Mesendoderm (in vitro differentiated cells): ENCODE results near the gene ULBP3.
A peak's percentile ranks its signal among the peaks of the same experiment; 100 is the strongest.
"Not testable (repeated sequence)": the region's sequence is repeated elsewhere in the genome, so short reads cannot be mapped to it uniquely, and the experiment has no call there.

Experiments used
- DNase-seq: peaks from one replicate; pipeline ENCODE4 v3.0.0; 2013
- H2AK5ac ChIP-seq: 2 replicates; pipeline ENCODE4 v1.6.1; 2013; ENCODE audit warnings: low read length, inconsistent platforms
- H2BK120ac ChIP-seq: 2 replicates; pipeline ENCODE4 v1.6.1; 2013; ENCODE audit warnings: low read depth, mild to moderate bottlenecking, low read length, moderate library complexity, mixed read lengths
- H2BK15ac ChIP-seq: replicated peaks from 2 replicates; pipeline ENCODE4 v1.6.1; 2013; ENCODE audit warnings: low read depth, mild to moderate bottlenecking, moderate library complexity
- H2BK5ac ChIP-seq: 2 replicates; pipeline ENCODE4 v1.6.1; 2013; ENCODE audit warnings: low read length, inconsistent platforms
- H3K18ac ChIP-seq: 2 replicates; pipeline ENCODE4 v1.6.1; 2013; ENCODE audit warnings: mild to moderate bottlenecking, low read length, mixed read lengths
- H3K23ac ChIP-seq: one replicate; pipeline ENCODE4 v1.6.1; 2013; ENCODE audit warnings: low read length
- H3K27ac ChIP-seq: 2 replicates; pipeline ENCODE4 v1.5.1; 2013; ENCODE audit warnings: low read depth, mild to moderate bottlenecking, inconsistent platforms, low read length, moderate library complexity
- H3K27me3 ChIP-seq: 2 replicates; pipeline ENCODE4 v1.6.1; 2013; ENCODE audit warnings: low read length, control low read depth, mild to moderate bottlenecking, inconsistent platforms; ENCODE audit not compliant: insufficient read depth, poor library complexity
- H3K36me3 ChIP-seq: 2 replicates; pipeline ENCODE4 v1.6.1; 2013; ENCODE audit warnings: low read length, inconsistent platforms; ENCODE audit not compliant: control insufficient read depth, insufficient read depth
- H3K4ac ChIP-seq: one replicate; pipeline ENCODE4 v1.6.1; 2013; ENCODE audit warnings: low read depth, mild to moderate bottlenecking, low read length, moderate library complexity
- H3K4me1 ChIP-seq: 2 replicates; pipeline ENCODE4 v1.6.1; 2013; ENCODE audit warnings: low read depth, low read length, inconsistent platforms; ENCODE audit not compliant: control insufficient read depth
- H3K4me2 ChIP-seq: 2 replicates; pipeline ENCODE4 v1.6.1; 2013; ENCODE audit warnings: low read length
- H3K4me3 ChIP-seq: 2 replicates; pipeline ENCODE4 v1.5.1; 2013; ENCODE audit warnings: mild to moderate bottlenecking, low read length
- H3K56ac ChIP-seq: one replicate; pipeline ENCODE4 v1.6.1; 2013; ENCODE audit warnings: low read length
- H3K79me1 ChIP-seq: 2 replicates; pipeline ENCODE4 v1.6.1; 2013; ENCODE audit warnings: low read length, inconsistent platforms
- H3K79me2 ChIP-seq: 2 replicates; pipeline ENCODE4 v1.6.1; 2013; ENCODE audit warnings: mild to moderate bottlenecking, low read length; ENCODE audit not compliant: control insufficient read depth, insufficient read depth
- H3K9ac ChIP-seq: 2 replicates; pipeline ENCODE4 v1.6.1; 2013; ENCODE audit warnings: low read length, inconsistent platforms
- H4K5ac ChIP-seq: one replicate; pipeline ENCODE4 v1.6.1; 2013; ENCODE audit warnings: low read length
- H4K8ac ChIP-seq: one replicate; pipeline ENCODE4 v1.6.1; 2013; ENCODE audit warnings: low read depth, mild to moderate bottlenecking, control low read depth, low read length, moderate library complexity
- WGBS: extraction: QIAGEN DNeasy Blood & Tissue Kit; methylation state at CpG from one replicate; pipeline ENCODE4 v1.1.7; 2013; ENCODE audit warnings: low lambda C conversion rate, missing lambda C conversion rate; ENCODE audit not compliant: insufficient coverage; ENCODE audit errors: extremely low coverage; 5-methylcytosine and 5-hydroxymethylcytosine counted together

ULBP3 gene

DNA sequence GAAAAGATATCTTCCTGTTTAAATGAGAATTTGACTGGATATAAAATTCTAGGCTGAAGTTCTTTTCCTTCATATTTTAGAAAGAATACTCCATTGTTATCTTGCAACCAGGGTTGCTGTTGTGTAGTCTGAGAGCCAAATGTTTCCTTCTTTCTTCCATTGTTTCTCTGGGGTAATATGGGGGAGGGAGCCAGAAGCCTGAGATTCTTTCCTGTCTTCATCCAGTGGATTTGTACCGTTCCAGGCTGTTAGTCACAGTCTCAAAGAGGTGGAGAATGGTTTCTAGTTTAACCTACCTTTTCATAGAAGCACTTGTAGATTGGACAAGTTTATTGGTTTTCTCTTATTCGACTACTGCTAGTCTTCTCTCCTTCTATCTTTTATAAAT lies 6.1 kb upstream of the ULBP3 start:
- Histone ChIP-seq H3K9ac (no peak overlapping the region), H2BK5ac (no peak overlapping the region), H3K36me3 (no peaks in the 10 kb centered on the region), H2BK15ac (no peak overlapping the region), H3K27me3 (no peaks in the 10 kb centered on the region), H3K4me3 (no peak overlapping the region), H3K56ac (no peak overlapping the region), H3K79me2 (no peaks in the 10 kb centered on the region), H3K18ac (no peak overlapping the region), H3K27ac (no peak overlapping the region), H4K5ac (no peak overlapping the region), H2AK5ac (no peak overlapping the region), H3K23ac (no peak overlapping the region), H3K4me1 (no peaks in the 10 kb centered on the region), H3K79me1 (no peaks in the 10 kb centered on the region), H3K4ac (no peak overlapping the region), H4K8ac (no peak overlapping the region), H3K4me2 (no peak overlapping the region), H2BK120ac (no peak overlapping the region)
- WGBS: no CpG with 5 or more reads among the region's 2 CpGs
- no peak for DNase-seq

DNA sequence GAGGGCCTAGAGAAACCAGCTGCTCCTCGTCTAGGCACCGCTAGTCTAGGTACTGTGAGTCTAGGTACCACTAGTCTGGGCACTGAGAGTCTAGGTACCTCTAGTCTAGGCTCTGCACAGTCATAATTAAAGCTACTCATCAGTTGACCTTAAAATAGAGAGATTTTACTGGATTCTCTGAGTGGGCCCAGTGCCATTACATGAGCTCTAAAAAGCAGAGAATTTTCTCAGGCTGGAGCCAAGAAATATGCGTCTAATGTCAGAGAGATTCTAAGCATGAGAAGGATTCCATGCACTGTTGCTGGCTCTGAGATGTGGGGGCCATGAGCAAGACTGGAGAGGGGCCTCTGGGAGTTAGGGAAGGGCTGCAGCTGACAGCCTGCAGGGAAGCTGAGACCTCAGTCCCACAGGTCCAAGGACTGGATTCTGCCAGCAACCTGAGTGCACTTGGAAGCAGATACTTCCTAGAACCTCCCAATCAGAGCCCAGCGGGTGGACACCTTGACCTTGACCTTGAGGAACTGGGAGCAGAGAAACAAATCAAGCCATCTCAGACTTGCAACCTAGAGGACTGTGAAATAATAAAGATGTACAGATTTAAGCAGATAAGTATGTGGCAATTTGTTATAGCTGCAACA lies 5.6 kb upstream of the ULBP3 start:
- not testable (repeated sequence) for H3K27me3 ChIP-seq, H3K18ac ChIP-seq, H3K36me3 ChIP-seq, H3K9ac ChIP-seq, H3K27ac ChIP-seq, H3K4me2 ChIP-seq, DNase-seq, H2BK120ac ChIP-seq, H3K56ac ChIP-seq, H2AK5ac ChIP-seq, H3K4me1 ChIP-seq, H4K5ac ChIP-seq, H4K8ac ChIP-seq, H3K79me2 ChIP-seq, H3K4ac ChIP-seq, H3K4me3 ChIP-seq, H3K23ac ChIP-seq, H3K79me1 ChIP-seq, H2BK5ac ChIP-seq, H2BK15ac ChIP-seq
- no CpG with 5 or more reads among the region's 4 CpGs for WGBS

DNA sequence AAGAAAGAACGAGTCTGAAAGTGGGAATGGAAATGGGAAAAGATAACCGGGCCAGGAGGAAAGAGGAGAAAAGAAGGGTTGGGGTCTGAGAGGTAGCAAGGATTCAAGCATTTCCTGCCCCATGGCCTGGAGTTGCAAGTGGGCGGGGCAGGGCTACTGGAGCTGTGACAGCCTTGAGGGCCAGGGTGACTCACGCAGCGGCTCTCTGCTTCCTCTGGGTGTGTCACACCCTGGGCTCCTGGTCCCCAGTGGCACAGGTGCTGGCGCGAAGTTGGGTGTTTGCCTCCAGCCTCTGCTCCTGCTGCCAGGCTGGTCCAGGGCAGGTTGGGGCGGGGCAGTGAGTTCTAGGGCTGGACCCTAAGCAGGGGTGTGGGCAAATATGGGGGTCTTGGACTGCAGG lies 3.3 kb upstream of the ULBP3 start:
- Histone ChIP-seq H2AK5ac (no peak overlapping the region), H3K56ac (no peak overlapping the region), H3K4me2 (no peak overlapping the region), H4K5ac (no peak overlapping the region), H2BK5ac (no peak overlapping the region), H3K4me3 (no peak overlapping the region), H3K4me1 (no peaks in the 10 kb centered on the region), H3K4ac (no peak overlapping the region), H3K23ac (no peak overlapping the region), H3K27me3 (no peaks in the 10 kb centered on the region), H2BK120ac (no peak overlapping the region), H4K8ac (no peak overlapping the region), H3K27ac (no peak overlapping the region), H3K18ac (no peak overlapping the region), H2BK15ac (no peak overlapping the region), H3K9ac (no peak overlapping the region), H3K36me3 (no peaks in the 10 kb centered on the region), H3K79me2 (no peaks in the 10 kb centered on the region), H3K79me1 (no peaks in the 10 kb centered on the region)
- WGBS: no CpG with 5 or more reads among the region's 8 CpGs
- DNase-seq: peak; percentile 81

DNA sequence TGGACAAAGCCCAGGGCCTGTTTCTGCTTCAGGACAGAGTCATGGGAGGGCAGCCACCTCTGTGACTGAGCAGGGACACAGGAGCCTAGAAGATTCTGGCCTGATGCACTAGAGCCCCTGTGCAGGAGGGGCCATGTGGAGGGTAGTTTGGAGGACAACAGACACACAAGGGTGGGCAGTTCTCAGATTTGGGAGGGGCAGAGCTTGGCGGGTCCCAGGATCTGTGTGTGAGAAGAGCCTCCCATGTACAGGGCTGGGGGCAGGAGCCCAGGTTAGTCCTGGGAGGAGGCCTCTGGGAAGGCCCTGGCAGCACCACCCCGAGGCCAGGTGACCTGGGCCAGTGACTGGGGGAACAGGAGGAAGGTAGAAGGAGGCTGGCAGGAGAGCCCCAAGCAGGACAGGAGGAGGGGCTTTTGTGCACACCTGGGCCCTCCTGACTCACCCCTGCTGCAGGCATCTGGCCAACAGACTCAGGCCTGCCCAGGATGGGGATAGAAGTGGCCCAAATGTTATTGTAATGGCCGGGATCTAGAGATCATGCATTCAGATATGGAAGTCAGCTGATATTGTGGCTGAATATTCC lies 1.4 kb upstream of the ULBP3 start:
- no peak overlapping the region for H3K4me3 ChIP-seq
- no peaks in the 10 kb centered on the region for H3K27me3 ChIP-seq
- DNase-seq: no peak
- H2BK15ac ChIP-seq: no peak overlapping the region
- H3K79me1 ChIP-seq: no peaks in the 10 kb centered on the region
- H3K56ac ChIP-seq: no peak overlapping the region
- no peak overlapping the region for H2BK120ac ChIP-seq
- no peaks in the 10 kb centered on the region for H3K4me1 ChIP-seq
- H2BK5ac ChIP-seq: no peak overlapping the region
- no peak overlapping the region for H4K5ac ChIP-seq
- H3K9ac ChIP-seq: no peak overlapping the region
- no peak overlapping the region for H3K18ac ChIP-seq
- H4K8ac ChIP-seq: no peak overlapping the region
- WGBS: no CpG with 5 or more reads among the region's 3 CpGs
- H3K4ac ChIP-seq: no peak overlapping the region
- H2AK5ac ChIP-seq: no peak overlapping the region
- no peak overlapping the region for H3K27ac ChIP-seq
- H3K23ac ChIP-seq: no peak overlapping the region
- no peaks in the 10 kb centered on the region for H3K79me2 ChIP-seq
- no peaks in the 10 kb centered on the region for H3K36me3 ChIP-seq
- no peak overlapping the region for H3K4me2 ChIP-seq

DNA sequence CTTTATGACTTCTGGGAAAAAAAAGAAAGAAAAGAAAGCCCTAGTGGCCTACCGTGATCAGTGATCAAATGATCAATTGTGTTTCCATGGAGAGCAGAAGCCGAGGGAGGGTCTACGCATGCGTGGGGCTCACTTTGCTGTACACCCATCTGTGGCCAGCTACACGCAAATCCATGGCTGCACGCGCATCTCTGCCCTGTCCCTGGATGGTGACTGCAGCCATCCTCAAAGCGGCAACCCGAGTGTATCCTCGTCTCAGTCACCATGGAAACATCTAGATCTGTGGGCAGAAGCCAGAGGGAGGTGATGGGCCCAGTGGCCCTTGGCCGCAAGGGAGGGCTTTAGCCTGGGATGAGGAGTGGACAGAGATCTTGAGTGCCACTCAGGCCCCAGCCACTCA lies 785 bp upstream of the ULBP3 start:
- Histone ChIP-seq H3K4me2 (no peak overlapping the region), H3K23ac (no peak overlapping the region), H3K27me3 (no peaks in the 10 kb centered on the region), H3K9ac (no peak overlapping the region), H3K4ac (no peak overlapping the region), H2BK120ac (no peak overlapping the region), H3K4me3 (no peak overlapping the region), H3K79me1 (no peaks in the 10 kb centered on the region), H3K36me3 (no peaks in the 10 kb centered on the region), H3K4me1 (no peaks in the 10 kb centered on the region), H2BK15ac (no peak overlapping the region), H3K56ac (no peak overlapping the region), H4K5ac (no peak overlapping the region), H4K8ac (no peak overlapping the region), H2BK5ac (no peak overlapping the region), H3K79me2 (no peaks in the 10 kb centered on the region), H2AK5ac (no peak overlapping the region), H3K18ac (no peak overlapping the region), H3K27ac (no peak overlapping the region)
- no peak for DNase-seq
- WGBS: no CpG with 5 or more reads among the region's 11 CpGs

DNA sequence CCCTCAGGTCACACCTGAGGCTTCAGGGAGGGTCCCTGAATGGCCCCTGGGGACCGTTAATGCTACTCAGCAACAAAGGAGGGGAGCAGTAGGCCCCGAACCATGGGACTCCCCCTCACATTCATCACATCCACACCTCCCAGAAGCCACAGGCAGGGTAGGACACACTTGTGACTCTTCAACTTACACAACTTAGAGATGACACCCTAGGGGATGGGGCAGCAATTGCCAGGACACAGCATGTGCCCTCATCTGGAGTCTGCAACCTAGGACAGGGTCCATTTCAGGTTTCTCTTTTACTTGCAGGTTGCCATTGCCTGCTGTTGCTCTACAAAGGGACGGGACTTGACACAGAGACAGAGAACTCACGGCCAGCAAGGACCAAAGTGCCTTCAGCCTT lies 770 bp downstream of the ULBP3 start:
- H3K27me3 ChIP-seq: no peaks in the 10 kb centered on the region
- H3K23ac ChIP-seq: no peak overlapping the region
- no peak overlapping the region for H4K5ac ChIP-seq
- H2BK15ac ChIP-seq: no peak overlapping the region
- H3K4ac ChIP-seq: no peak overlapping the region
- H2AK5ac ChIP-seq: no peak overlapping the region
- no peak overlapping the region for H2BK120ac ChIP-seq
- no peaks in the 10 kb centered on the region for H3K79me2 ChIP-seq
- no peak for DNase-seq
- no peak overlapping the region for H3K18ac ChIP-seq
- peak overlapping the region; percentile 56 for H3K4me2 ChIP-seq
- H3K4me1 ChIP-seq: no peaks in the 10 kb centered on the region
- no peak overlapping the region for H2BK5ac ChIP-seq
- H3K79me1 ChIP-seq: no peaks in the 10 kb centered on the region
- peak overlapping the region; percentile 75 for H3K56ac ChIP-seq
- H3K4me3 ChIP-seq: no peak overlapping the region
- no CpG with 5 or more reads among the region's 4 CpGs for WGBS
- peak overlapping the region; percentile 67 for H3K9ac ChIP-seq
- H3K27ac ChIP-seq: no peak overlapping the region
- H3K36me3 ChIP-seq: no peaks in the 10 kb centered on the region
- no peak overlapping the region for H4K8ac ChIP-seq
